H1 (cell line): Measurements from ENCODE around the gene EPHA6. TPM values are rescaled to one million over a fixed set of nuclear protein-coding genes. Genes with fewer than 3 reads are reported as not detected.

Source experiments
- CTCF ChIA-PET: fragments of 300-600 bp; sonication (Branson Sonifier 250); formaldehyde crosslinking; loops from one replicate; lab custom pipeline; 2021; ENCODE audit not compliant: partially characterized antibody; lab: Charles Lee
- POLR2A ChIA-PET: fragments of 300-600 bp; sonication (Branson Sonifier 250); formaldehyde crosslinking; loops from one replicate; lab custom pipeline; 2021; ENCODE audit warnings: inconsistent platforms; ENCODE audit not compliant: partially characterized antibody; lab: Charles Lee
- DNase-seq, 2 experiments: peaks; one replicate each; pipeline versions ENCODE4 v3.0.0 to v3.0.0-alpha.2; 2010 to 2022; ENCODE audit warnings: low spot score in 2 of 2, low read depth in 1 of 2, mixed read lengths in 1 of 2
- FAIRE-seq: peaks from 2 replicates; lab custom pipeline; 2011; peaks lifted over from hg19 to GRCh38; lab: Jason Lieb, UNC
- H2AFZ ChIP-seq: 2 replicates; pipeline ENCODE4 v1.8.1; 2012; ENCODE audit warnings: low read length, inconsistent platforms
- H2AK5ac ChIP-seq: 2 replicates; pipeline ENCODE4 v1.6.1; 2013; ENCODE audit warnings: low read depth, low read length
- H2BK120ac ChIP-seq: replicated peaks from 2 replicates; pipeline ENCODE3; 2013; ENCODE audit warnings: low read depth, low read length, inconsistent platforms
- H2BK12ac ChIP-seq: 2 replicates; pipeline ENCODE4 v1.6.1; 2013; ENCODE audit warnings: low read depth, low read length
- H2BK15ac ChIP-seq: 2 replicates; pipeline ENCODE4 v1.6.1; 2013; ENCODE audit warnings: low read length
- H2BK20ac ChIP-seq: 2 replicates; pipeline ENCODE4 v1.6.1; 2013; ENCODE audit warnings: low read length
- H2BK5ac ChIP-seq: 2 replicates; pipeline ENCODE4 v1.6.1; 2013; ENCODE audit warnings: low read depth, low read length
- H3K14ac ChIP-seq: 2 replicates; pipeline ENCODE4 v1.6.1; 2013; ENCODE audit warnings: inconsistent platforms; ENCODE audit not compliant: insufficient read length
- H3K18ac ChIP-seq: 2 replicates; pipeline ENCODE4 v1.6.1; 2013; ENCODE audit warnings: low read length; ENCODE audit errors: extremely low read depth
- H3K23ac ChIP-seq: 2 replicates; pipeline ENCODE4 v1.6.1; 2013; ENCODE audit warnings: inconsistent platforms; ENCODE audit not compliant: insufficient read length
- H3K23me2 ChIP-seq: 2 replicates; pipeline ENCODE4 v1.6.1; 2013; ENCODE audit warnings: low read depth, low read length
- H3K27ac ChIP-seq: 2 replicates; pipeline ENCODE4 v1.6.1; 2011; ENCODE audit warnings: low read depth, low read length, inconsistent platforms
- H3K27me3 ChIP-seq, 4 experiments: replicated peaks in 1 of 4; 1 replicate in 1 of 4; 2 replicates in 3 of 4; pipeline versions ENCODE4 v1.6.1 to v1.8.1; 2011 to 2013; ENCODE audit warnings: low read length in 3 of 4, mild to moderate bottlenecking in 3 of 4, inconsistent platforms in 2 of 4, mixed read lengths in 2 of 4, moderate library complexity in 1 of 4; ENCODE audit not compliant: control insufficient read depth in 3 of 4, insufficient read depth in 3 of 4; ENCODE audit errors: extremely low read depth in 1 of 4
- H3K36me3 ChIP-seq, 4 experiments: 2 replicates each; pipeline versions ENCODE4 v1.6.1 to v1.8.1; 2011 to 2013; ENCODE audit warnings: mild to moderate bottlenecking in 4 of 4, low read length in 3 of 4, moderate library complexity in 2 of 4, control low read depth in 1 of 4, inconsistent platforms in 1 of 4; ENCODE audit not compliant: insufficient read depth in 4 of 4, control insufficient read depth in 2 of 4
- H3K4ac ChIP-seq: replicated peaks from 2 replicates; pipeline ENCODE3; 2013; ENCODE audit warnings: low read length, low read depth, mixed read lengths, inconsistent platforms; ENCODE audit not compliant: insufficient read length
- H3K4me1 ChIP-seq, 4 experiments: replicated peaks in 1 of 4; 1 replicate in 1 of 4; 2 replicates in 3 of 4; pipeline versions ENCODE4 v1.6.1 to v1.8.1; 2011 to 2013; ENCODE audit warnings: low read length in 3 of 4, inconsistent platforms in 2 of 4, mixed read lengths in 1 of 4; ENCODE audit not compliant: insufficient read depth in 4 of 4, control insufficient read depth in 3 of 4
- H3K4me2 ChIP-seq, 2 experiments: 2 replicates each; pipeline versions ENCODE4 v1.6.1 to v1.8.1; 2011 to 2013; ENCODE audit warnings: low read depth in 2 of 2, low read length in 2 of 2, control low read depth in 1 of 2, inconsistent platforms in 1 of 2, mild to moderate bottlenecking in 1 of 2; ENCODE audit not compliant: insufficient read depth in 1 of 2
- H3K4me3 ChIP-seq, 4 experiments: fragments of 200-600, 300-600 bp in 1 of 4; sonication (generic), shearing (Covaris generic), sonication (Bioruptor Twin) in 1 of 4; 2 replicates each; pipeline versions ENCODE4 v1.5.1 to v1.8.1; 2011 to 2016; ENCODE audit warnings: low read length in 4 of 4, low read depth in 3 of 4, control low read depth in 2 of 4, inconsistent platforms in 2 of 4, mild to moderate bottlenecking in 2 of 4, mixed read lengths in 1 of 4, moderate library complexity in 1 of 4; ENCODE audit not compliant: insufficient read depth in 2 of 4; ENCODE audit errors: extremely low read depth in 1 of 4
- H3K56ac ChIP-seq: replicated peaks from 2 replicates; pipeline ENCODE3; 2013; ENCODE audit warnings: low read depth, mild to moderate bottlenecking, mixed read lengths, low read length, inconsistent platforms; ENCODE audit not compliant: insufficient read length
- H3K79me1 ChIP-seq: 2 replicates; pipeline ENCODE4 v1.6.1; 2013; ENCODE audit warnings: low read depth, low read length, control low read depth
- H3K79me2 ChIP-seq, 2 experiments: 2 replicates each; pipeline versions ENCODE4 v1.6.1 to v1.8.1; 2012 to 2013; ENCODE audit warnings: low read length in 2 of 2, mild to moderate bottlenecking in 2 of 2, inconsistent platforms in 1 of 2; ENCODE audit not compliant: insufficient read depth in 2 of 2, control insufficient read depth in 1 of 2
- H3K9ac ChIP-seq, 4 experiments: replicated peaks in 1 of 4; 1 replicate in 1 of 4; 2 replicates in 3 of 4; pipeline versions ENCODE4 v1.6.1 to v1.8.1; 2011 to 2013; ENCODE audit warnings: low read depth in 3 of 4, low read length in 3 of 4, control low read depth in 2 of 4, mild to moderate bottlenecking in 2 of 4, moderate library complexity in 2 of 4, inconsistent platforms in 1 of 4; ENCODE audit errors: extremely low read depth in 1 of 4
- H3K9me3 ChIP-seq, 2 experiments: 2 replicates each; pipeline versions ENCODE4 v1.6.1 to v1.8.1; 2012 to 2013; ENCODE audit warnings: mild to moderate bottlenecking in 2 of 2, moderate library complexity in 2 of 2, control low read depth in 1 of 2, inconsistent platforms in 1 of 2, low read depth in 1 of 2, low read length in 1 of 2, mixed read lengths in 1 of 2; ENCODE audit not compliant: insufficient read depth in 2 of 2
- H4K20me1 ChIP-seq, 2 experiments: replicated peaks in 1 of 2; 2 replicates each; pipeline versions ENCODE3 to v1.8.1; 2011 to 2013; ENCODE audit warnings: inconsistent platforms in 2 of 2, low read length in 2 of 2, mild to moderate bottlenecking in 1 of 2; ENCODE audit not compliant: insufficient read depth in 2 of 2, control insufficient read depth in 1 of 2
- H4K5ac ChIP-seq: 2 replicates; pipeline ENCODE4 v1.6.1; 2013; ENCODE audit warnings: low read length, low read depth, mixed read lengths, inconsistent platforms; ENCODE audit not compliant: insufficient read length
- H4K8ac ChIP-seq: 2 replicates; pipeline ENCODE4 v1.8.0; 2013; ENCODE audit warnings: mild to moderate bottlenecking, moderate library complexity, low read length, inconsistent platforms; ENCODE audit not compliant: insufficient read depth; ENCODE audit errors: extremely low read depth
- H4K91ac ChIP-seq: replicated peaks from 2 replicates; pipeline ENCODE3; 2013; ENCODE audit warnings: low read length, mixed read lengths, inconsistent platforms; ENCODE audit not compliant: insufficient read length
- CREB1 ChIP-seq: IDR thresholded peaks from 2 replicates; pipeline ENCODE4 v1.6.1; 2012; ENCODE audit warnings: inconsistent platforms
- FOSL1 ChIP-seq: IDR thresholded peaks from 2 replicates; pipeline ENCODE4 v1.6.1; 2011; ENCODE audit warnings: mild to moderate bottlenecking, low read depth, low read length, moderate library complexity; ENCODE audit not compliant: insufficient read depth
- HDAC2 ChIP-seq, 2 experiments: fragments of 300-600 bp in 1 of 2; sonication (generic) in 1 of 2; IDR thresholded peaks; 2 replicates each; pipeline ENCODE4 v1.6.1; 2011 to 2012; ENCODE audit warnings: low read depth in 2 of 2, low read length in 2 of 2, mild to moderate bottlenecking in 2 of 2, moderate library complexity in 2 of 2, borderline replicate concordance in 1 of 2, inconsistent platforms in 1 of 2
- JUND ChIP-seq: IDR thresholded peaks from 2 replicates; pipeline ENCODE4 v1.6.1; 2011; ENCODE audit warnings: mild to moderate bottlenecking, improper control_type of control experiment, low read length
- KDM5A ChIP-seq: fragments of 200-600 bp; IDR thresholded peaks from 2 replicates; pipeline ENCODE4 v1.7.1; 2012; ENCODE audit warnings: mild to moderate bottlenecking, low read length, inconsistent platforms, mixed read lengths
- MAFK ChIP-seq: IDR thresholded peaks from 2 replicates; pipeline ENCODE4 v1.6.1; 2012; ENCODE audit warnings: low read depth, mild to moderate bottlenecking, improper control_type of control experiment, low read length
- NANOG ChIP-seq: IDR thresholded peaks from 2 replicates; pipeline ENCODE4 v1.6.1; 2011; ENCODE audit warnings: low read length, low read depth, mild to moderate bottlenecking, inconsistent platforms; ENCODE audit not compliant: insufficient read depth, poor library complexity, severe bottlenecking
- PHF8 ChIP-seq: fragments of 200-600 bp; sonication (generic); conservative IDR thresholded peaks from 2 replicates; pipeline ENCODE4 v1.7.1; 2012; ENCODE audit warnings: low read depth, mild to moderate bottlenecking, inconsistent platforms, low read length, moderate library complexity
- POU5F1 ChIP-seq: IDR thresholded peaks from 2 replicates; pipeline ENCODE4 v1.6.1; 2011; ENCODE audit warnings: low read depth, mild to moderate bottlenecking, low read length, moderate library complexity
- RXRA ChIP-seq: IDR thresholded peaks from 2 replicates; pipeline ENCODE4 v1.6.1; 2011; ENCODE audit warnings: low read depth, mild to moderate bottlenecking, low read length, moderate library complexity; ENCODE audit not compliant: insufficient read depth
- SAP30 ChIP-seq: fragments of 300-600 bp; sonication (generic); IDR thresholded peaks from 2 replicates; pipeline ENCODE4 v1.7.1; 2012; ENCODE audit warnings: low read length, moderate library complexity, mild to moderate bottlenecking, inconsistent platforms; ENCODE audit not compliant: insufficient read depth, insufficient replicate concordance
- WGBS, 2 experiments: shearing (Covaris generic) in 1 of 2; methylation state at CpG; one replicate each; pipeline versions ENCODE4 v1.1.6 to v1.1.7; 2013 to 2015; ENCODE audit warnings: low lambda C conversion rate in 2 of 2, mixed read lengths in 2 of 2, inconsistent platforms in 1 of 2, low coverage in 1 of 2, missing lambda C conversion rate in 1 of 2; ENCODE audit not compliant: insufficient replicate concordance in 2 of 2, insufficient coverage in 1 of 2, insufficient read length in 1 of 2; ENCODE audit errors: extremely low coverage in 1 of 2, missing lambda C conversion rate in 1 of 2; 5-methylcytosine and 5-hydroxymethylcytosine counted together
- polyA plus RNA-seq, 7 experiments: library from polyadenylated mRNA; depleted of rRNA in 3 of 7; stranded (reverse) in 5 of 7; unstranded in 2 of 7; fragments of >200 nt in 5 of 7; fragments of 200-250 nt in 2 of 7; gene quantifications; 1 replicate in 5 of 7; 2 replicates in 1 of 7; 4 replicates in 1 of 7; pipeline versions ENCODE4 v1.2.1 to v1.2.3, GENCODE V29; 2011 to 2013; ENCODE audit warnings: missing spikeins in 2 of 7, mixed read lengths in 2 of 7
- total RNA-seq: library from RNA; stranded (reverse); fragmentation: NEBNext Ultra II Directional; extraction: Animal tissue kit (Norgen Biotek cat#: 25700); gene quantifications from 2 replicates; pipeline ENCODE4 v1.2.1, GENCODE V29; 2021

EPHA6 gene
- total and polyA plus RNA-seq, 2 of the 8 experiments (the other 6 are each of a cell fraction or from before 2014, with no cell fraction given) = 0.83 to 3.2 TPM

DNA sequence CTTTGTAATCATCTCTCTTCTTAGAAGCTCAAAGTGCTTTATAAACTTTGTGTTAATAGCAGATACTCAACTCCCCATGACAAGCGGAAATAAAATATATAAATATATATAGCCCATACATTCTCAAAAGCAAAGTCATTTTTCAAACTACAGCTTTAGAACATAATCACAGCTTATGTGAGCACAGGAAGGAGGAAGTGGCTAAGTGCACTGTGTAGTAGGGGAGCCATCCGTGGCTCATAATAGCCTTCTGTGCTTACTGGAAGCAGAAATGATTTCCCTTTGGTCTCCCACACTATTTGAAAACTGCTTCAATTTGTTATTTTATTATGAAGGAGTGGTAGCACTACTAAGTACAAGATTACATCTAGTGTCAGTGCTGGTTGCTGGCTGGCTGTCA is 798.7 kb downstream of the EPHA6 start:
- no peaks in the 10 kb centered on the region for H4K20me1 ChIP-seq
- FAIRE-seq (no peak), DNase-seq (no peak)
- H3K9ac ChIP-seq = no peak overlapping the region
- no peaks in the 10 kb centered on the region for H3K79me1 ChIP-seq
- no peak overlapping the region for H2BK20ac ChIP-seq
- H3K9me3 ChIP-seq = peaks cover 0 to 3% of the 10 kb centered on the region in 2 experiments; a peak in 1 of 4 replicates
- ChIA-PET CTCF (interaction anchor here (0.7 kb wide), 1 partner anchor 47 kb away, joined by 3 read pairs; no protein-coding TSS in a partner anchor), POLR2A (no interaction called here)
- no peak overlapping the region for H3K4me3 ChIP-seq
- no peak overlapping the region for H2BK120ac ChIP-seq
- no peak overlapping the region for H3K27ac ChIP-seq
- no peak overlapping the region for H3K23ac ChIP-seq
- H2BK12ac ChIP-seq = no peak overlapping the region
- WGBS, 2 experiments = 83% methylated on average over 2 of the region's 2 CpGs; no CpG with 5 or more reads in 1 of the 2 experiments
- H3K27me3 ChIP-seq = no peaks in the 10 kb centered on the region
- no peak overlapping the region for H2BK15ac ChIP-seq
- H2AK5ac ChIP-seq = no peak overlapping the region
- no peak overlapping the region for H2AFZ ChIP-seq
- no peak overlapping the region for H3K56ac ChIP-seq
- no peak overlapping the region for H3K18ac ChIP-seq
- no peak overlapping the region for H3K14ac ChIP-seq
- no peaks in the 10 kb centered on the region for H3K79me2 ChIP-seq
- no peaks in the 10 kb centered on the region for H3K4me1 ChIP-seq
- H3K4me2 ChIP-seq = no peak overlapping the region
- no peaks in the 10 kb centered on the region for H3K23me2 ChIP-seq
- H4K91ac ChIP-seq = no peak overlapping the region
- no peak overlapping the region for H3K4ac ChIP-seq
- no peak overlapping the region for H2BK5ac ChIP-seq
- H4K8ac ChIP-seq = no peak overlapping the region
- no peaks in the 10 kb centered on the region for H3K36me3 ChIP-seq
- H4K5ac ChIP-seq = no peak overlapping the region
- no peak for TF ChIP-seq RXRA
- no peak for TF ChIP-seq JUND
- TF ChIP-seq FOSL1 = no peak
- no peak for TF ChIP-seq PHF8
- TF ChIP-seq SAP30 = no peak
- TF ChIP-seq HDAC2 (IDR thresholded peaks at IDR 0.05; ENCODE audit: borderline replicate concordance in 1 of 2, low read depth in 2 of 2, low read length in 2 of 2) = no peak
- no peak for TF ChIP-seq NANOG
- TF ChIP-seq CREB1 = no peak
- no peak for TF ChIP-seq MAFK
- no peak for TF ChIP-seq KDM5A
- TF ChIP-seq POU5F1 = no peak
